HG02588 (cell line): ENCODE measurements around the gene ETS1.
A peak's percentile ranks its signal among the peaks of the same experiment; 100 is the strongest.

Source experiments
- ATAC-seq: cut with Tn5 transposase; IDR thresholded peaks from one replicate; pipeline ENCODE4 v1.9.1; 2021; ENCODE audit warnings: mild to moderate bottlenecking, moderate library complexity; ENCODE audit not compliant: unreplicated experiment

Gene ETS1

GRCh38 chr11:128573638-128574037, 13.7 kb downstream of the ETS1 start:
- no peak for ATAC-seq

- no peak for ATAC-seq
Observed at GRCh38 chr11:128572965-128573364, 14.4 kb downstream of the ETS1 start.

DNA sequence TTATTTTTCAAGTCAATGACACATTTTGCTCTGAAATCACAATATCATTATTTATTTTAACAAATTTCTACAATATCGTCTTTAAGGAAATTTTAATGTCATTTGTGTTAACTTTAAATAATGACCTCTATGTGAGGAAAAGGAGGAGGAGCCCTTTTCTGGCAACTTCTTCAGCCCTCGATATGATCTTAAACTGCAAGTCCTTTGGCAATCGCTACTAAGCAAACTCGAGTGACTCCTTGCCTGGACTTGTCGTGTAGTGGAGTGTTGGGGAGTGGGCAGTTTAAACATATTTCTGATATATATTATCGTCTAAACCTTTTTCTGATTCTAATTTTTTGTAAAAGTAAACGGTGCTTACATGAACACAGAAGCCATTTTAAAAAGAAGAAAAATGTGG, 16.7 kb downstream of the ETS1 start:
- ATAC-seq: no peak

- ATAC-seq: no peak
Observed at GRCh38 chr11:128569291-128569690, 18.1 kb downstream of the ETS1 start.

DNA sequence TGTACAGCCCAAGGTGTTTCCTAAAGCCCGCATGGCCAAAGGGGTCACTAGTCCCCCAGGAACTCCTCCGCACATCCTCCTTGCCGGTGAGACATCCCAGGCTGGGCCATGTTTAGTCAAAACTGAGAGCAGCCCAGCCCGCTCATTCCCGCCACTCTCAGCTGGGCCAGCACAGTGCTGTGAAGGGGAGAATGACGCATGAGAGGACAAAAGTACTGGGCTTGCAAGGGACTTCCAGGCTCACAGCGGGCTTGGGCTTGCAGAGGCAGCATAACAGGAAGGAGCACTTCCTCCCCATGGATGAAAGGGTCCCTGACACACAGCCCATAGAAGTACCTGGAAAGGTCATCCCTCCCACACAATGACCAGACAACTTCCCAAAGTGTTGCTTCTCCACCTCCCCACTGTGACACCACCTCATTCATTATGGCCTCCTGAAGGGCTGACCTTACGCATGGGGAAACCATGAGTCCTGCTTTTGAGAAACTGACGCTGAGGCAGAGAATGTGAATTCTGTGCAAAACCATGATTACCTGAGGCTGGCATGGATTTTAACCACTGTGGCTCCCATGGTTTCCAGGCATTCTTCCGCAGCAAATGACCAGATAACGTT, 19.1 kb downstream of the ETS1 start:
- no peak for ATAC-seq

- ATAC-seq: no peak
Observed at GRCh38 chr11:128567130-128567529, 20.2 kb downstream of the ETS1 start.

GRCh38 chr11:128565881-128566280, 21.5 kb downstream of the ETS1 start:
- ATAC-seq: no peak

DNA sequence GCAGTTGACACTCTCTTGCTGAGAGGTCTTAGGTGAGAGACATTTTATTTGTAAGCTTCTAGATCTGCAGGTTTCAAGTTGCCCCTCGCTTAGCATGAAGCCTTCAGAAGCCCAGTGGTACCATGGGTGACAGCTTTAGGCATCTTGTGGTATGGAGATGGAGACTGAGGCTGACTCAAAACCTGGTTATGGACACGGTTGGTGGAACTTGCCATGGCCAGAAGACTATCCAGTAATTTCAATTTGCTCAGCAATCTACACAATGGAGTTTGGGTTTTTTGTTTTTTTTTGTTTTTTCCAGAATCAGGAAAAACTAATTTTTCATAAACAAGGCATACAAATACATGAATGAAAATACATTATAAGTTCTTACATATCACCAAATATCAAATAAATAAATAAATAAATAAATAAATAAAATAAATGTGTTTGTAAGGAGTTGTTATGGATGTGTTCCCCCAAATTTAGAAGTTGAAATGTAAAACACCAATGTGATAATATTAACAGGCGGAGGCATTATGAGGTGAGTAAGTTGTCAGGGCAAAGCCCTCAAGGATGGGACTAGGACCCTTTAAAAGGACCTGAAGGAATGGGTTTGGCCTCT, 22.6 kb downstream of the ETS1 start:
- ATAC-seq: no peak

DNA sequence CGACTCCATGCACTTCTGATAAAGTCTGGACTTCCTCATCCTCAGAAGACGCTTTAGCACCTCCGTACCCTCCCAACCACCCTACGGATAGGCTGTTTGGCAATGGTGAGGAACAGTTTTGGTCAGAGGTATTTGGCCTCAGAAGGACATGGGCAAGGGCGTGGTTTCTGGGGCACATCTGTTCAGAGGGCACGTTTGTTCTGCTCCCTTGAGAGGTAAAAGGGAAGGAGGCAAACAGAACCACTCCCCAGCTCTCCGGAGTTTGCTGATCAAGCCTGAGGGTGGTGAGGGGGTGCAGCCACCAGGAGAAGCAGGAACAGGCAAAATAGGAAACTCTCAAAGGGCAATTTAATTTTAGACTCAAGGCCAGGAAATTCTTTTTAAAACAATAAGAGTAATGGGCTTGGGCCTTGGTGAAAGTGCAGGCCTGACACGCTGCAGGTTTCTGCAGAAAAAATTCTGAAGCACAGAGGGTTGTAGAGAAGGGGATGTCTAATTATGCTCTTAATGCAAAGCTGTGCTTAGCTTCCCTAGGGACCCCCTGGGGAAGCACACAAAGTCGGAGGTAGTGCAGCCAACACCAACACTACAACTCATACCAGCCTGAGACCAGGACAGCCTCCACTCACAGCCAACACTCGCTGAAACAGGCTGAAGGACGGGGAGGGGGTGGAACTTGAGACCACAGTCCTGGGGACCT, 23.3 kb downstream of the ETS1 start:
- no peak for ATAC-seq

- ATAC-seq: no peak
Observed at GRCh38 chr11:128563308-128563707, 24.1 kb downstream of the ETS1 start.

DNA sequence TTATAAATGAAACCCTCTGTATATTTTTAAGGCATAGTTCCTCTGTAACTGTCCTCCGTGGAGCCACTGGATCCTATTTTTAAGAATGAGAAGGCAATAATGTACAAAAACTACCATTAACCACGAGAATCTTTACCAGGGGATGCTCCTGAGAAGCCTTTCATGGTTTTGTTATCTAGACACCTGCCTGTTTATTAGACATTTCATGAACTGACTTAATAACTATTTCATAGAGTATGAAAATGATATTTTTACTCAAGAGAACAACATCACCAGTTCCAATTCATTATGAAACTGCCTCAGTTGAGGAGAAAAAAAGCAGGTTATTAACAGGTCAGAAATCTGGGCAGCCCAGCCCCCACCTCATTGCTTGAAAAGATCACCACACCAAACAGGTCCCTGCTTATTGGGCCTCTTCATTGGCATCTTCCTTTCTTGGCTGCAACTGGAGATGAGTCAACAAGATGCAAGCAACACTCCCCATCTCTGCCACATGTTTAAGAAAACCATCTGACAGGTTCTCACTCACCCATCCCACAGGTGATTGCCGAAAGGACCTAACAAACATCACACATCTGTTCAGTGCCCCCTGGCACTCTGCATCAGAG, 27.8 kb downstream of the ETS1 start:
- ATAC-seq: no peak

DNA sequence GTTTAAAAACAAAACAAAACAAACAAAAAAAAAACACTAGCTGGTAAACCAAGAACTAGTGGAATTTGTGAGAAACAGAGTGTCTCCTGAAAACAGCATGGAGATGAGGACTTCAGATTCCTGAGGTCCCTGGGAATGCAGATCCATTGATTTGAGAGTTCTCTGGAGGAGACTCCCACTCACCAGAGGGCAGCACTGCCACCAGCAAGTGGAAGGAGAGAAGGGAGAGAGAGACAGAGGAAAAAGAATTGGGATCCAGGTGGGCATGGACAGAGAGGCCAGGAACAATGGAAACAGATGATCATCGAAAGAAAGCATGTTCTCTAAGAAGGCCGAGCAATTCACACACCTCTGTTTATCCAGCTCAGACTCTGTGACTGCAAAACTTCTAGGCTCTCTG, 31.8 kb downstream of the ETS1 start:
- ATAC-seq: no peak

- ATAC-seq: no peak
Observed at GRCh38 chr11:128553662-128554362, 33.5 kb downstream of the ETS1 start.

DNA sequence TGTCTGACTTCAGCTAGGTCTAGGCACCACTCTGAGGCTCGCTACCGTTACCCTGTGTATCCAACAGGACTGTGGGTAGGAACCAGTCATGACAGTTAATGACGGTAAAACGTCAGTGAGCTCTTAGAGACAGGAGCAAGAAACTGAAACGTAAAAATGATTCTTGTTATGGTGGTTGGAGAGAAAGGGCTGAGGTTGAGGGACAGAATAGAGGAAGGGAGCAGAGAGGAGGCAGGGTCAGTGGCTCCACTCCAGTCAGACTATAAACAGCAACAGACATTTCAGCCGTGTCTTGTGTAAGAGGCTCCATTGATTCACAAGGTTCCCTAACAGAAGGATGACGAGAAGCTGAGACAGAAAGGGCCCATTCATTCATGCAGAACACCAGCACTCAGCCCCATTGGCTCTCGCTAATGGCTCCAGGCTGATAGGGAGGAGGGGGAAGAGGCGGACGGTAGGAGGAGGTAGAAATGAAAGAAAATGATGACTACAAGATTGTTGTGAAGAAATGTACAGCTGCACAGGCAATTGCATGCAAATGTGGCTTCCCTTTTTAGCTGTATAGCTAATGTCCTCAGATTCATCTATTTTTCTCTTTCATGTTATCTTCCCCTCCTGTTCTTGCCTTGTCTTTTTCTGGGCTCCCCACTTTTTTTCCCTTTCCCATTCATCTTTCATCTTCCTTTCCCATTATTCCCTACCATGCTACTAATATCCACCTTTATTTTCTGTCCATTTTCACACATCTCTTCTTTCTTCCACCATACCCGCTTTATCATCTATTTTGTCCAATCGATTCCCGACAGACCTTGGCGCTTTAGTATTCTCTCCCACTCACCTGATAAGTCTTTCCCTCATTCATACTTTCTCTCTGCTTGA, 34.3 kb downstream of the ETS1 start:
- peak; percentile 57 for ATAC-seq

GRCh38 chr11:128551611-128552335, 35.6 kb downstream of the ETS1 start:
- ATAC-seq: peak; percentile 60

DNA sequence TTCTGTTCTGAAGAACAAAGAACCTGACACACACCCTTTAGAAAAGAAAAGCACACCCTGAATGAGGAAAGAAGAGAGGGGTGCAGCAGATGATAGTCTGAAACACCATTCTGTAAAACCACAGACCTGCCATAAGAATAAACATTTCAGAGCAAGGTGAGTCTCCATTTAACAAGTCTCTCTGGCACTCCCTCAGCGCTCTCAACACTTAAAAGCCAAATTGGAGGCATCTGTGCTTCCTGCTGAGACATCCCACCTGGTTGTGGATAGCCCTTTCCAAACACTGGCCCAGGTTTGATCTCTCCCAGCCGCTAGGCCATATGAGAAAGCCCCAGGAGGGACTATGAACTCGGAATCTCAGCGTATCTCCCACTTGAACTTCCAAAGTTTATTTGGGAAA, 36.3 kb downstream of the ETS1 start:
- ATAC-seq: no peak

DNA sequence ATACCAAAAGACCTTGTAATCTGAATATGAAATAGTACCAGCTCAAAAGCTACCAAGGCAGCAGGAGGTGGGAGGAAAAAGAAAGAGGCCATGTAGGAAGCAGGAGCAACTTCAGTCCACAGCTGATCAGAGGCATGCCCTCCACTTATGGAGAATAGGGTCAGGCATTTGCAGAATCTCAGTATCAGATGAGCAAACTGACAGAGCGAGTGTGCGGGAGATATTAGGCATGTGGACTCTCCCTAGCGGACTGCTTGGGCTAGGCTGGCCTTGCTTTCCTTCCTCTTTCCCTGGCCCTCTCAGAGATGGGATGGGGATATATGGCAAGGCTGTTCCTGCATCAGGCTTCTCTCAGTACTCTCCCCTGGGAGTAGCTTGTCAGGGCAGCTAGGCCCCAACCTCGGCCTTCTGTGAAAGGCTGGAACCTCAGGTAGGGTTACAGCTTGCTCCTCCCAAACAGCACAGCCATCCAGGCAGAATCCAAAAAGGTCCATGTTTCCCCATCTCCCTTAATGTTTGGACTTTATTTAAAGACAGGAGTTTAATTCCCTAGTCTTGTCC, 37.0 kb downstream of the ETS1 start:
- no peak for ATAC-seq

DNA sequence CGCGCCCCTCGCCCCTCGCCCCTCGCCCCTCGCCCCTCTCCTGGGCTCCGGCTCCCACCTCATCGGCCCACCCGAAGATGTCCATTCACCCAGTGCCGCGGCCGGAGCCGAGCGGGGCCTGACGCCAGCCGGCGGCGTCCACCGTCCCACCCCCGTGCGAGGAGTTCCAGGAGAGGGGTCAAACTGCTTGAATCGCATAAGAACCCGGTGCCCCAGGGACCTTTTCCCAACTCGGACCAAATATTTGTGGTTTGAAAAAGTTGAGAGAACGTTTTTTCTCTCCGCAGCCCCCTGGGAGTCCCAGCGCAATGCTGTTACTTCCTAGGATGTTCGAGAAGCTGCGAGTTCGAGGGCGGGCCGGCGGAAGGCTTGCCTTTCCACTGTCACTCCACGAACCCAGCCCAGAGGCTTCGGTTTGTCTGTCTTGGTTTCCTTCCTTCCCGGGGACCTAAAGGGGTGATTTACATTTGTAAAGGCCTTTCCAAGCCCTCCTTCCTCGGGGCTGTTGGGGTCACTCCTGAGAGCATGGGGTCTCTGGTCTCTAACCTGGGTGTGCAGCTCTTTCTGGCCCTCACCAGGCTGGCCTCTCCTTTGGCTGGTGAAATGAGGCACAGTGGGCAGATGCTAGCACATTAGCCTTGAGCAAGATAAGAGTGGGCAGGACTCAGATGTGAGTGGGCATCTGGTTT, 38.0 kb downstream of the ETS1 start:
- ATAC-seq: no peak
